Parathyroid adenoma (tissue), 2 donors: ENCODE measurements around the gene MRPL44.

ENCODE experiments used
- H2AFZ ChIP-seq: fragments of 300-600 bp; sonication (generic); one replicate; pipeline ENCODE4 v1.7.0; 2017; ENCODE audit warnings: antibody characterized with exemption, mild to moderate bottlenecking
- H3K27ac ChIP-seq: fragments of 300-600 bp; sonication (generic); one replicate; pipeline ENCODE4 v1.7.0; 2017
- H3K27me3 ChIP-seq: fragments of 300-600 bp; sonication (generic); one replicate; pipeline ENCODE4 v1.7.0; 2017; ENCODE audit warnings: low read length; ENCODE audit not compliant: control insufficient read depth, insufficient read depth
- H3K36me3 ChIP-seq: fragments of 300-600 bp; sonication (generic); one replicate; pipeline ENCODE4 v1.7.0; 2017; ENCODE audit warnings: low read length; ENCODE audit not compliant: control insufficient read depth, insufficient read depth
- H3K4me1 ChIP-seq: fragments of 300-600 bp; sonication (generic); one replicate; pipeline ENCODE4 v1.7.0; 2017; ENCODE audit warnings: control low read depth
- H3K4me2 ChIP-seq: fragments of 300-600 bp; sonication (generic); one replicate; pipeline ENCODE4 v1.7.0; 2017; ENCODE audit warnings: low read length
- H3K4me3 ChIP-seq: fragments of 300-600 bp; sonication (generic); one replicate; pipeline ENCODE4 v1.7.0; 2017; ENCODE audit warnings: low read depth, low read length
- H3K79me2 ChIP-seq: fragments of 300-600 bp; sonication (generic); one replicate; pipeline ENCODE4 v1.7.0; 2017; ENCODE audit warnings: control low read depth
- H3K9ac ChIP-seq: fragments of 300-600 bp; sonication (generic); one replicate; pipeline ENCODE4 v1.7.0; 2017; ENCODE audit warnings: mild to moderate bottlenecking
- H3K9me3 ChIP-seq: fragments of 300-600 bp; sonication (generic); one replicate; pipeline ENCODE4 v1.7.0; 2017; ENCODE audit warnings: low read length; ENCODE audit not compliant: control insufficient read depth
- CTCF ChIP-seq: fragments of 300-600 bp; sonication (generic); IDR thresholded peaks from one replicate; pipeline ENCODE4 v1.7.0; 2017; ENCODE audit warnings: antibody characterized with exemption, mild to moderate bottlenecking
- donor health status: primary hyperparathyroidism.

Gene MRPL44

GRCh38 chr2:224009605-224010315, 52.5 kb downstream of the MRPL44 start:
- no peak overlapping the region for H3K27ac ChIP-seq
- H3K9me3 ChIP-seq: no peaks in the 10 kb centered on the region
- no peaks in the 10 kb centered on the region for H3K27me3 ChIP-seq
- no peak overlapping the region for H3K4me3 ChIP-seq
- no peak overlapping the region for H3K4me2 ChIP-seq
- H3K79me2 ChIP-seq: no peaks in the 10 kb centered on the region
- H3K4me1 ChIP-seq: no peaks in the 10 kb centered on the region
- no peak overlapping the region for H2AFZ ChIP-seq
- no peaks in the 10 kb centered on the region for H3K36me3 ChIP-seq
- TF ChIP-seq CTCF: no peak
- no peak overlapping the region for H3K9ac ChIP-seq

GRCh38 chr2:224011837-224012236, 54.6 kb downstream of the MRPL44 start:
- no peak overlapping the region for H2AFZ ChIP-seq
- H3K4me2 ChIP-seq: no peak overlapping the region
- no peaks in the 10 kb centered on the region for H3K4me1 ChIP-seq
- TF ChIP-seq CTCF: no peak
- no peaks in the 10 kb centered on the region for H3K27me3 ChIP-seq
- no peak overlapping the region for H3K27ac ChIP-seq
- H3K9ac ChIP-seq: no peak overlapping the region
- no peaks in the 10 kb centered on the region for H3K79me2 ChIP-seq
- H3K9me3 ChIP-seq: no peaks in the 10 kb centered on the region
- no peaks in the 10 kb centered on the region for H3K36me3 ChIP-seq
- no peak overlapping the region for H3K4me3 ChIP-seq

- no peaks in the 10 kb centered on the region for H3K4me1 ChIP-seq
- no peak for TF ChIP-seq CTCF
- H2AFZ ChIP-seq: no peak overlapping the region
- no peaks in the 10 kb centered on the region for H3K79me2 ChIP-seq
- H3K4me3 ChIP-seq: no peak overlapping the region
- H3K27ac ChIP-seq: no peak overlapping the region
- no peaks in the 10 kb centered on the region for H3K27me3 ChIP-seq
- no peaks in the 10 kb centered on the region for H3K9me3 ChIP-seq
- H3K36me3 ChIP-seq: no peaks in the 10 kb centered on the region
- H3K9ac ChIP-seq: no peak overlapping the region
- H3K4me2 ChIP-seq: no peak overlapping the region
These were observed 57.1 kb downstream of the MRPL44 start for GRCh38 chr2:224014336-224014735.

- no peak overlapping the region for H3K27ac ChIP-seq
- H3K36me3 ChIP-seq: no peaks in the 10 kb centered on the region
- H3K9ac ChIP-seq: no peak overlapping the region
- H3K4me2 ChIP-seq: no peak overlapping the region
- H3K4me1 ChIP-seq: no peaks in the 10 kb centered on the region
- H3K79me2 ChIP-seq: no peaks in the 10 kb centered on the region
- H2AFZ ChIP-seq: no peak overlapping the region
- no peaks in the 10 kb centered on the region for H3K9me3 ChIP-seq
- H3K4me3 ChIP-seq: no peak overlapping the region
- no peak for TF ChIP-seq CTCF
- no peaks in the 10 kb centered on the region for H3K27me3 ChIP-seq
These were observed 59.7 kb downstream of the MRPL44 start for GRCh38 chr2:224016963-224017362.
